Measurements from ENCODE around the gene PIP4K2A.

The PIP4K2A gene

DNA sequence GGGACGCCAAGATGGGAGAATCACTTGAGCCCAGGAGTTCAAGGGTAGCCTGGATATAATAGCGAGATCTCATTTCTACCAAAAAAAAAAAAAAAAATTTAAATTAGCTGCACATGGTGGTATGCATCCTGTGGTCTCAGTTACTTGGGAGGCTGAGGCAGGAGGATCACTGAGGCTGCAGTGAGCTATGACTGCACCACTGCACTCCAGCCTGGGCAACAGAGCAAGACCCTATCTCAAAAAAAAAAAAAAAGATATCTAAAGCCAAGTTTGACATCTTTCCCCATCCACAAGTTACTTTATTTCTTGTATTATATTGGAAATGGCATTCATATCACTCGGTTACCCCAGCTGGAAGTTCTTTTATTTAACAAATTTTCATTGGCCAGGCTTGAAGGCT, 3.4 kb upstream of the PIP4K2A start:
- no peak for ATAC-seq
- TF ChIP-seq TCF4 (CRISPR knock-in tag; IDR thresholded peaks at IDR 0.05; ENCODE audit: borderline replicate concordance) (no peak), ZNF565 (CRISPR knock-in tag; conservative IDR thresholded peaks at IDR 0.05; ENCODE audit: low read depth) (no peak), ARNTL (CRISPR knock-in tag; IDR thresholded peaks at IDR 0.05; ENCODE audit: borderline replicate concordance, low read depth) (no peak), ZC3H10 (CRISPR knock-in tag; IDR thresholded peaks at IDR 0.05) (no peak), ZFP3 (CRISPR knock-in tag; IDR thresholded peaks at IDR 0.05) (no peak), RARB (CRISPR knock-in tag; IDR thresholded peaks at IDR 0.05) (no peak), ZFP30 (CRISPR knock-in tag; IDR thresholded peaks at IDR 0.05) (no peak), BACH2 (CRISPR knock-in tag; IDR thresholded peaks at IDR 0.05; ENCODE audit: borderline replicate concordance) (no peak), OSR1 (CRISPR knock-in tag; IDR thresholded peaks at IDR 0.05) (no peak), PPARA (CRISPR knock-in tag; IDR thresholded peaks at IDR 0.05; ENCODE audit: borderline replicate concordance) (no peak), TOX (CRISPR knock-in tag; IDR thresholded peaks at IDR 0.05; ENCODE audit: borderline replicate concordance) (no peak), ZNF8 (CRISPR knock-in tag; IDR thresholded peaks at IDR 0.05) (no peak)
- TF ChIP-seq, protein P1, sequence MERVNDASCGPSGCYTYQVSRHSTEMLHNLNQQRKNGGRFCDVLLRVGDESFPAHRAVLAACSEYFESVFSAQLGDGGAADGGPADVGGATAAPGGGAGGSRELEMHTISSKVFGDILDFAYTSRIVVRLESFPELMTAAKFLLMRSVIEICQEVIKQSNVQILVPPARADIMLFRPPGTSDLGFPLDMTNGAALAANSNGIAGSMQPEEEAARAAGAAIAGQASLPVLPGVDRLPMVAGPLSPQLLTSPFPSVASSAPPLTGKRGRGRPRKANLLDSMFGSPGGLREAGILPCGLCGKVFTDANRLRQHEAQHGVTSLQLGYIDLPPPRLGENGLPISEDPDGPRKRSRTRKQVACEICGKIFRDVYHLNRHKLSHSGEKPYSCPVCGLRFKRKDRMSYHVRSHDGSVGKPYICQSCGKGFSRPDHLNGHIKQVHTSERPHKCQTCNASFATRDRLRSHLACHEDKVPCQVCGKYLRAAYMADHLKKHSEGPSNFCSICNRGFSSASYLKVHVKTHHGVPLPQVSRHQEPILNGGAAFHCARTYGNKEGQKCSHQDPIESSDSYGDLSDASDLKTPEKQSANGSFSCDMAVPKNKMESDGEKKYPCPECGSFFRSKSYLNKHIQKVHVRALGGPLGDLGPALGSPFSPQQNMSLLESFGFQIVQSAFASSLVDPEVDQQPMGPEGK (CRISPR knock-in tag; IDR thresholded peaks at IDR 0.05; ENCODE audit: borderline replicate concordance) = no peak
- TF ChIP-seq, protein P2, sequence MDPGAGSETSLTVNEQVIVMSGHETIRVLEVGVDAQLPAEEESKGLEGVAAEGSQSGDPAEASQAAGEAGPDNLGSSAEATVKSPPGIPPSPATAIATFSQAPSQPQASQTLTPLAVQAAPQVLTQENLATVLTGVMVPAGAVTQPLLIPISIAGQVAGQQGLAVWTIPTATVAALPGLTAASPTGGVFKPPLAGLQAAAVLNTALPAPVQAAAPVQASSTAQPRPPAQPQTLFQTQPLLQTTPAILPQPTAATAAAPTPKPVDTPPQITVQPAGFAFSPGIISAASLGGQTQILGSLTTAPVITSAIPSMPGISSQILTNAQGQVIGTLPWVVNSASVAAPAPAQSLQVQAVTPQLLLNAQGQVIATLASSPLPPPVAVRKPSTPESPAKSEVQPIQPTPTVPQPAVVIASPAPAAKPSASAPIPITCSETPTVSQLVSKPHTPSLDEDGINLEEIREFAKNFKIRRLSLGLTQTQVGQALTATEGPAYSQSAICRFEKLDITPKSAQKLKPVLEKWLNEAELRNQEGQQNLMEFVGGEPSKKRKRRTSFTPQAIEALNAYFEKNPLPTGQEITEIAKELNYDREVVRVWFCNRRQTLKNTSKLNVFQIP (CRISPR knock-in tag; IDR thresholded peaks at IDR 0.05; ENCODE audit: borderline replicate concordance, low read depth) = no peak
- TF ChIP-seq, protein P3, sequence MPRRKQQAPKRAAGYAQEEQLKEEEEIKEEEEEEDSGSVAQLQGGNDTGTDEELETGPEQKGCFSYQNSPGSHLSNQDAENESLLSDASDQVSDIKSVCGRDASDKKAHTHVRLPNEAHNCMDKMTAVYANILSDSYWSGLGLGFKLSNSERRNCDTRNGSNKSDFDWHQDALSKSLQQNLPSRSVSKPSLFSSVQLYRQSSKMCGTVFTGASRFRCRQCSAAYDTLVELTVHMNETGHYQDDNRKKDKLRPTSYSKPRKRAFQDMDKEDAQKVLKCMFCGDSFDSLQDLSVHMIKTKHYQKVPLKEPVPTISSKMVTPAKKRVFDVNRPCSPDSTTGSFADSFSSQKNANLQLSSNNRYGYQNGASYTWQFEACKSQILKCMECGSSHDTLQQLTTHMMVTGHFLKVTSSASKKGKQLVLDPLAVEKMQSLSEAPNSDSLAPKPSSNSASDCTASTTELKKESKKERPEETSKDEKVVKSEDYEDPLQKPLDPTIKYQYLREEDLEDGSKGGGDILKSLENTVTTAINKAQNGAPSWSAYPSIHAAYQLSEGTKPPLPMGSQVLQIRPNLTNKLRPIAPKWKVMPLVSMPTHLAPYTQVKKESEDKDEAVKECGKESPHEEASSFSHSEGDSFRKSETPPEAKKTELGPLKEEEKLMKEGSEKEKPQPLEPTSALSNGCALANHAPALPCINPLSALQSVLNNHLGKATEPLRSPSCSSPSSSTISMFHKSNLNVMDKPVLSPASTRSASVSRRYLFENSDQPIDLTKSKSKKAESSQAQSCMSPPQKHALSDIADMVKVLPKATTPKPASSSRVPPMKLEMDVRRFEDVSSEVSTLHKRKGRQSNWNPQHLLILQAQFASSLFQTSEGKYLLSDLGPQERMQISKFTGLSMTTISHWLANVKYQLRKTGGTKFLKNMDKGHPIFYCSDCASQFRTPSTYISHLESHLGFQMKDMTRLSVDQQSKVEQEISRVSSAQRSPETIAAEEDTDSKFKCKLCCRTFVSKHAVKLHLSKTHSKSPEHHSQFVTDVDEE (CRISPR knock-in tag; IDR thresholded peaks at IDR 0.05) = no peak

DNA sequence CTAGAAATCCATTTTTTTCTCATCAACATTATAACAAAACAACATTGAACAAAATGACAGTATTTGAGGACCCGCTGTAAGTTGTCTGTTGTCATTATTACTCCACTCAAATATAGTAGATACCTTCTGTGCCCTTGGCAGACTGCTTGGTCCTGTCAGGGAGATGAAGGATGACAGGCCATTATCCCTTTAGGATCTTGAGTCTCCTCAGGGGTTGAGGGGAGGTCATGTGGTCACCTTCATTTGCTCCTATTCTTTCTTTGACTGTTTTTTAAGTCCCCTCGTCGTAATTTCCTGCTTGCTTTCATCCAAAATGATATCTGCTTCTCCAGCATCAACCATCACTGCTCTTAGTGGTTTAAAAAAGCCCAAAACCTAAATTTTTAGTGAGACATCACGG, 2.6 kb upstream of the PIP4K2A start:
- no peak for ATAC-seq
- TF ChIP-seq ZNF8 (CRISPR knock-in tag; IDR thresholded peaks at IDR 0.05) (no peak), ARNTL (CRISPR knock-in tag; IDR thresholded peaks at IDR 0.05; ENCODE audit: borderline replicate concordance, low read depth) (no peak), PPARA (CRISPR knock-in tag; IDR thresholded peaks at IDR 0.05; ENCODE audit: borderline replicate concordance) (no peak), ESRRG (CRISPR knock-in tag; IDR thresholded peaks at IDR 0.05) (no peak)
- TF ChIP-seq, protein P4, sequence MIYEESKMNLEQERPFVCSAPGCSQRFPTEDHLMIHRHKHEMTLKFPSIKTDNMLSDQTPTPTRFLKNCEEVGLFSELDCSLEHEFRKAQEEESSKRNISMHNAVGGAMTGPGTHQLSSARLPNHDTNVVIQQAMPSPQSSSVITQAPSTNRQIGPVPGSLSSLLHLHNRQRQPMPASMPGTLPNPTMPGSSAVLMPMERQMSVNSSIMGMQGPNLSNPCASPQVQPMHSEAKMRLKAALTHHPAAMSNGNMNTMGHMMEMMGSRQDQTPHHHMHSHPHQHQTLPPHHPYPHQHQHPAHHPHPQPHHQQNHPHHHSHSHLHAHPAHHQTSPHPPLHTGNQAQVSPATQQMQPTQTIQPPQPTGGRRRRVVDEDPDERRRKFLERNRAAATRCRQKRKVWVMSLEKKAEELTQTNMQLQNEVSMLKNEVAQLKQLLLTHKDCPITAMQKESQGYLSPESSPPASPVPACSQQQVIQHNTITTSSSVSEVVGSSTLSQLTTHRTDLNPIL (CRISPR knock-in tag; IDR thresholded peaks at IDR 0.05; ENCODE audit: low read depth) = no peak
- TF ChIP-seq, protein P3 (CRISPR knock-in tag; IDR thresholded peaks at IDR 0.05) = no peak

DNA sequence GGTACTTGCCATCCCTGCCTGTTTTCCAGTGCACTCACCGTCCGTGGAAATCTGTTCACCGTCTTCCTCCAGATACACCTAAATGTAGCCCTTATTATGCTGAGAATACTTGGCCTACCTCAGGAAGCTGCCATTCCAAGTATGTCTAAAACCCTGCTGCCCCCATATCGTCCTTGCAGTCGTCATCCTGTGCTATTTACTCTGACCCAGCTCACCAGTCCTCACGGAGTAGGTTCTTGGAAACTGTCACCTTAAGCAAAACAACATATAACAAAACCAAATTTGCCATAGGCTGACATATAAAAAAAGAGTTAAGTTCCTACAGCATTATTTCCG, 880 bp upstream of the PIP4K2A start:
- TF ChIP-seq TCF4 (CRISPR knock-in tag; IDR thresholded peaks at IDR 0.05; ENCODE audit: borderline replicate concordance) (no peak), ESRRG (CRISPR knock-in tag; IDR thresholded peaks at IDR 0.05) (no peak), PPARA (CRISPR knock-in tag; IDR thresholded peaks at IDR 0.05; ENCODE audit: borderline replicate concordance) (no peak), GLIS3 (CRISPR knock-in tag; IDR thresholded peaks at IDR 0.05) (no peak), ZFP30 (CRISPR knock-in tag; IDR thresholded peaks at IDR 0.05) (no peak), ZNF70 (CRISPR knock-in tag; IDR thresholded peaks at IDR 0.05) (no peak), ZC3H10 (CRISPR knock-in tag; IDR thresholded peaks at IDR 0.05) (no peak), RARB (CRISPR knock-in tag; IDR thresholded peaks at IDR 0.05) (no peak), CSDC2 (CRISPR knock-in tag; IDR thresholded peaks at IDR 0.05) (no peak), ZFP3 (CRISPR knock-in tag; IDR thresholded peaks at IDR 0.05) (no peak), ISL1 (CRISPR knock-in tag; IDR thresholded peaks at IDR 0.05) (no peak)
- TF ChIP-seq, protein P5, sequence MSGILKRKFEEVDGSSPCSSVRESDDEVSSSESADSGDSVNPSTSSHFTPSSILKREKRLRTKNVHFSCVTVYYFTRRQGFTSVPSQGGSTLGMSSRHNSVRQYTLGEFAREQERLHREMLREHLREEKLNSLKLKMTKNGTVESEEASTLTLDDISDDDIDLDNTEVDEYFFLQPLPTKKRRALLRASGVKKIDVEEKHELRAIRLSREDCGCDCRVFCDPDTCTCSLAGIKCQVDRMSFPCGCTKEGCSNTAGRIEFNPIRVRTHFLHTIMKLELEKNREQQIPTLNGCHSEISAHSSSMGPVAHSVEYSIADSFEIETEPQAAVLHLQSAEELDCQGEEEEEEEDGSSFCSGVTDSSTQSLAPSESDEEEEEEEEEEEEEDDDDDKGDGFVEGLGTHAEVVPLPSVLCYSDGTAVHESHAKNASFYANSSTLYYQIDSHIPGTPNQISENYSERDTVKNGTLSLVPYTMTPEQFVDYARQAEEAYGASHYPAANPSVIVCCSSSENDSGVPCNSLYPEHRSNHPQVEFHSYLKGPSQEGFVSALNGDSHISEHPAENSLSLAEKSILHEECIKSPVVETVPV (CRISPR knock-in tag; IDR thresholded peaks at IDR 0.05) = no peak
- TF ChIP-seq, protein P4 (CRISPR knock-in tag; IDR thresholded peaks at IDR 0.05; ENCODE audit: low read depth) = no peak
- TF ChIP-seq, protein P2 (CRISPR knock-in tag; IDR thresholded peaks at IDR 0.05; ENCODE audit: borderline replicate concordance, low read depth) = no peak
- no peak for ATAC-seq

Data from SK-N-SH treated with all-trans-retinoic acid at 6 μM for 48 hours (cell line).